ENCODE measurements around the gene CHAC1.
A peak's percentile ranks its signal among the peaks of the same experiment; 100 is the strongest.
"Not testable (repeated sequence)": the region's sequence is repeated elsewhere in the genome, so short reads cannot be mapped to it uniquely, and the experiment has no call there.

The CHAC1 gene

DNA sequence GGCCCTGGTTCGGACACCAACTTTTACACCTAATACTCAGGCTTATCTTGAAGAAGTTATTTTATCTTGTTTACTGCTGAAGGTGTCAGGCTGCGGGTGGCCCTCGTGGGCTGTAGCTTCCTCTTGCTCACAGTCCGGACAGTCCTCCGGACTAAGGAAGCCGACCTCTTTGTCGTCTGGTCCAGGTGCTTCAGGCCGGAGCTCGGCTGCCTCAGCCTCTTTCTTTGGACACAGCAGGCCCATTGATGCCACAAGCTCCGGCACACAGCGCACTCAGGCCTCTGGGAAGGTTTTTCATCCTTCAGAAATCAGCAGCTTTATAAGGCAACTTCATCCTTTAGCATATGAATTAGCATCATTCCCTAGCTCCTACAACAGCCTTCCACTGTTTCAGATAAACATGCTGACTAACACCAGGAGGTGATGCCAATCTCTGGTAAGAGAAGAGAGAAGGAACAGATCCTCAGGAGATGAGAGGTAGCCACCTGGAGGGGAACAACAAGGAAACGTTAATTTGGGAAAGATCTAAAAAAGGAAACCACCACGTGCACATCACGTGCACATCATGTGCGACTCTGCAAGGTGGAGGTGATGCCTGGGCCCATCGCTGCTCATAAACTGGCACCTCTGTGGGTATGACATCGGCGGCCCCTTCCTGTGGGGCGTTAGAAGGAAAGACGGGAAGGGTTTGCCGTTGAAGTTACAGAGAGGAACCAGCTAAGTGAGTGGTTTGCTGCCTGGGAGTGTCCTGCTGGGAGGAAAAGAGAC is 4.4 kb upstream of the CHAC1 start:
- WGBS (ENCODE audit: insufficient coverage, insufficient read length): no CpG with 5 or more reads among the region's 21 CpGs
- Histone ChIP-seq H3K4me3 (ENCODE audit: low read length) (no peak overlapping the region), H3K36me3 (ENCODE audit: control insufficient read depth, insufficient read depth, low read length) (no peaks in the 10 kb centered on the region), H3K27me3 (ENCODE audit: control insufficient read depth, insufficient read depth, low read length) (no peaks in the 10 kb centered on the region), H3K27ac (ENCODE audit: low read length) (no peak overlapping the region), H3K9me3 (ENCODE audit: control insufficient read depth, insufficient read depth, low read length) (no peaks in the 10 kb centered on the region), H3K4me1 (ENCODE audit: control insufficient read depth, insufficient read depth, low read length) (peaks cover 2% of the 10 kb centered on the region)
- no peak for DNase-seq (ENCODE audit: low read depth, low spot score)

DNA sequence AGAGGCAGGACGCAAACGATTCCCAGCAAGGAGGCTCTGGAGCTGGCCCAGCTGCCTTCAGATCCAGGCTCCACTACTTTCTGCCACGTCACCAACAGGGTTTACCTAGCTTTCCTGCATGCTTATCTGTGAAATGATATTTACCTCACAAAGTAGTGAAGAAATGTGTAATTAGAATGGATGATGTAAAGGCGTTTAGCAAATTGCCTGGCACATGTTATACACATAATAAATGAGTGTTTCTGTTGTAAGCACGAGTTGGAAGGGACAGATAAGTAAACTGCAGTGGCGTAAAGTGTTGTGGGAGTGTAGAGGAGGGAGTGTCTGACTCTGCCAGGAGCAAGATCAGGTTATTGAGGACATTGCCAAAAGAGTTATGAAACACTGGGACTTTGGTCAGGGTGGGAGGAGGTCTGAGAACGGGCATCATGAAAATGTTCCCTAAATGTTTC is 3.5 kb upstream of the CHAC1 start:
- H3K36me3 ChIP-seq (ENCODE audit: control insufficient read depth, insufficient read depth, low read length): no peaks in the 10 kb centered on the region
- no peak for DNase-seq (ENCODE audit: low read depth, low spot score)
- peaks cover 7% of the 10 kb centered on the region for H3K4me1 ChIP-seq (ENCODE audit: control insufficient read depth, insufficient read depth, low read length)
- no peak overlapping the region for H3K4me3 ChIP-seq (ENCODE audit: low read length)
- no CpG with 5 or more reads among the region's 7 CpGs for WGBS (ENCODE audit: insufficient coverage, insufficient read length)
- H3K9me3 ChIP-seq (ENCODE audit: control insufficient read depth, insufficient read depth, low read length): no peaks in the 10 kb centered on the region
- no peaks in the 10 kb centered on the region for H3K27me3 ChIP-seq (ENCODE audit: control insufficient read depth, insufficient read depth, low read length)
- H3K27ac ChIP-seq (ENCODE audit: low read length): no peak overlapping the region

DNA sequence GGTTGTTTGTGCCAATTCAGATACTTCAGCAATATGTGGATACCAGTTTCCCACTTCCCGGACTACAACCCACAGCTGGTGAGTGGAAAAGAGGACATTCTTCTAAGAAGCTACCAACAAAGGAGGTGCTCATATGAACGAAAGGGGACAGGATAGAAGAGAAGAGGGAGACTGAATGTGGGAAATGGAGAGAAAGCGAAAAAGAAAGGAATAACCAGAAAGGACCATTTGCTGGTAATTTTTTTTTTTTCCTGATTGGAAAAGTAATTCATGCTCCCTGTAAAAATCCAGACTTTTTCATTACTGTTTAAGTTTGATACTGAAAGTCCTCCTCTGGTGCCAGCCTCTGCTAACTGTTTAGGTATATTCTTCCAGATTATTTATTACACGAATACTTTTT is 1.5 kb upstream of the CHAC1 start:
- no peak overlapping the region for H3K4me3 ChIP-seq (ENCODE audit: low read length)
- H3K27me3 ChIP-seq (ENCODE audit: control insufficient read depth, insufficient read depth, low read length): no peaks in the 10 kb centered on the region
- DNase-seq (ENCODE audit: low read depth, low spot score): no peak
- H3K9me3 ChIP-seq (ENCODE audit: control insufficient read depth, insufficient read depth, low read length): no peaks in the 10 kb centered on the region
- H3K36me3 ChIP-seq (ENCODE audit: control insufficient read depth, insufficient read depth, low read length): peaks cover 17% of the 10 kb centered on the region
- WGBS (ENCODE audit: insufficient coverage, insufficient read length): no CpG with 5 or more reads among the region's 4 CpGs
- H3K4me1 ChIP-seq (ENCODE audit: control insufficient read depth, insufficient read depth, low read length): peaks cover 7% of the 10 kb centered on the region
- no peak overlapping the region for H3K27ac ChIP-seq (ENCODE audit: low read length)

DNA sequence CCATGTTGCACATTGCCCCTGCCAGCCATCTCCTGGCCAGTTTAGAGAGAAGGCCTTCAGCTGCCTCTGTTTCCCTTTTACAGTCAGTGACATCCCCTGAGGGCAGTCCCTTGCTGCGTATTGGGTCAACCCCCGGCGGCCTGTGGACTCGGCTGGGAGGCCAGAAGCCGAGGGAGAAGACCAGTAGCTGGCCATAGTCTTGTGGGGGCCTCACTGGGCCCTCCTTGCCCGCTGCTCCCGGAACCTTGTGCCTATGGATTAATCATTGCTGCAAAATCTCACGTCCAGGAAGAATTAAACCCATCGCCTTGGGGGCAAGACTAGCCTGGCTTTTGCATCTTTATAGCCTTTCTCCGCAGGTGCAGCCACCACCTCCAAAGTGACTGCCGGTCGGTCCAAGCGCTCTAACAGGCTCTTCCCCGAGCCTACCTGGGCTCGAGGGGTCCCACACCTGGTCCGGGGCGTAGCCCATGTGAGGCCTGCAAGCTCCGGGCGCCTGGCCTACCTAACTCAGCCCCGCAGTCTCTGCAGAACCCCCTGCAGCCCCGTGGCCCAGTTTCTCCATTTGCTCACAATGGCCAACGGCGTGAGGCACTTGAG is 870 bp upstream of the CHAC1 start:
- no CpG with 5 or more reads among the region's 23 CpGs for WGBS (ENCODE audit: insufficient coverage, insufficient read length)
- H3K4me3 ChIP-seq (ENCODE audit: low read length): peak overlapping the region; percentile 34; the same call in 1 of the 2 replicates
- H3K27me3 ChIP-seq (ENCODE audit: control insufficient read depth, insufficient read depth, low read length): no peaks in the 10 kb centered on the region
- peaks cover 18% of the 10 kb centered on the region for H3K36me3 ChIP-seq (ENCODE audit: control insufficient read depth, insufficient read depth, low read length)
- no peak overlapping the region for H3K27ac ChIP-seq (ENCODE audit: low read length)
- no peak for DNase-seq (ENCODE audit: low read depth, low spot score)
- H3K9me3 ChIP-seq (ENCODE audit: control insufficient read depth, insufficient read depth, low read length): no peaks in the 10 kb centered on the region
- H3K4me1 ChIP-seq (ENCODE audit: control insufficient read depth, insufficient read depth, low read length): peaks cover 7% of the 10 kb centered on the region

DNA sequence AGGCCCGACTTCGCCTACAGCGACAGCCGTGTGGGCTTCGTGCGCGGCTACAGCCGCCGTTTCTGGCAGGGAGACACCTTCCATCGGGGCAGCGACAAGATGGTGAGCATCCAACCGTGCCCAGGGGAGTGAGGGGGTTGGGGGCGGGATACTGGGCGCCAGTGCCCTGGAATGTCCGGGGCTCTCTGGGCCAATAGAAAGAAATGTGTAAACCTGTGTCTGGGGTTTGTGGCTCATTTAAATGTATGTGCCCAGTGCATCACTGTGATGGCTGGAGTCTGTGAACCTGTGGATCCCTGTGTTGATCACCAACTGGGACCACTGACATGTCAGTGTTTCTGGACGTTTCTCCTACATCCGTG is 423 bp downstream of the CHAC1 start:
- peaks cover 7% of the 10 kb centered on the region for H3K4me1 ChIP-seq (ENCODE audit: control insufficient read depth, insufficient read depth, low read length)
- no peaks in the 10 kb centered on the region for H3K27me3 ChIP-seq (ENCODE audit: control insufficient read depth, insufficient read depth, low read length)
- peaks cover 18% of the 10 kb centered on the region for H3K36me3 ChIP-seq (ENCODE audit: control insufficient read depth, insufficient read depth, low read length)
- H3K9me3 ChIP-seq (ENCODE audit: control insufficient read depth, insufficient read depth, low read length): no peaks in the 10 kb centered on the region
- no peak overlapping the region for H3K27ac ChIP-seq (ENCODE audit: low read length)
- DNase-seq (ENCODE audit: low read depth, low spot score): no peak
- peak overlapping the region; percentile 95 for H3K4me3 ChIP-seq (ENCODE audit: low read length)
- WGBS (ENCODE audit: insufficient coverage, insufficient read length): no CpG with 5 or more reads among the region's 17 CpGs

DNA sequence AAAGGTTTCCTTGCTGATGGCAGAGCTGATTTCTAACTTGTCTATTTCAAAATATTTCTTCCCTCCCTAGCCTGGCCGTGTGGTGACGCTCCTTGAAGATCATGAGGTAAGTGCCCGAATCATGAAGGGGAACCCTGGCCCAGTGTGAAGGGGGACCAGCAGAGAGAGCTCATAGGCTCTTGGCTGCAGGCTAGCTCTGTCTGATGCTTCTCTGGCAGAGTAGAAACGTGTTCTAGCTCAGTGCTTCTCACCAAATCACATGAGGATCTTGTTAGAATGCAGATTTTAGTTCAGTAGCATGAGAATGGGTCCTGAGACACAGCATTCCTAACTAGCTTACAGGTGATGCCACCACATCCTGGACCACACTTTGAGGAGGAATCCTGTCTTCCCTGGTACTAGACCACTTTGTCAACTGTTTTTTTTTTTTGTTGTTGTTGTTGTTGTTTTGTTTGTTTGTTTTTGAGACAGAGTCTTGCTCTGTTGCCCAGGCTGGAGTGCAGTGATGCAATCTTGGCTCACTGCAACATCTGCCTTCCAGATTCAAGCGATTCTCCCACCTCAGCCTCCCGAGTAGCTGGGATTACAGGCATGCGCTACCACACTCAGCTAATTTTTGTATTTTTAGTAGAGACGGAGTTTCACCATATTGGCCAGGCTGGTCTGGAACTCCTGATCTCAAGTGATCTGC is 1.0 kb downstream of the CHAC1 start:
- Histone ChIP-seq H3K36me3 (ENCODE audit: control insufficient read depth, insufficient read depth, low read length) (peaks cover 18% of the 10 kb centered on the region), H3K4me3 (ENCODE audit: low read length) (peak overlapping the region; percentile 95; the same call in 1 of the 2 replicates)
- not testable (repeated sequence) for H3K9me3 ChIP-seq (ENCODE audit: control insufficient read depth, insufficient read depth, low read length); H3K27me3 ChIP-seq (ENCODE audit: control insufficient read depth, insufficient read depth, low read length); DNase-seq (ENCODE audit: low read depth, low spot score); H3K27ac ChIP-seq (ENCODE audit: low read length); H3K4me1 ChIP-seq (ENCODE audit: control insufficient read depth, insufficient read depth, low read length)
- WGBS (ENCODE audit: insufficient coverage, insufficient read length): no CpG with 5 or more reads among the region's 8 CpGs

DNA sequence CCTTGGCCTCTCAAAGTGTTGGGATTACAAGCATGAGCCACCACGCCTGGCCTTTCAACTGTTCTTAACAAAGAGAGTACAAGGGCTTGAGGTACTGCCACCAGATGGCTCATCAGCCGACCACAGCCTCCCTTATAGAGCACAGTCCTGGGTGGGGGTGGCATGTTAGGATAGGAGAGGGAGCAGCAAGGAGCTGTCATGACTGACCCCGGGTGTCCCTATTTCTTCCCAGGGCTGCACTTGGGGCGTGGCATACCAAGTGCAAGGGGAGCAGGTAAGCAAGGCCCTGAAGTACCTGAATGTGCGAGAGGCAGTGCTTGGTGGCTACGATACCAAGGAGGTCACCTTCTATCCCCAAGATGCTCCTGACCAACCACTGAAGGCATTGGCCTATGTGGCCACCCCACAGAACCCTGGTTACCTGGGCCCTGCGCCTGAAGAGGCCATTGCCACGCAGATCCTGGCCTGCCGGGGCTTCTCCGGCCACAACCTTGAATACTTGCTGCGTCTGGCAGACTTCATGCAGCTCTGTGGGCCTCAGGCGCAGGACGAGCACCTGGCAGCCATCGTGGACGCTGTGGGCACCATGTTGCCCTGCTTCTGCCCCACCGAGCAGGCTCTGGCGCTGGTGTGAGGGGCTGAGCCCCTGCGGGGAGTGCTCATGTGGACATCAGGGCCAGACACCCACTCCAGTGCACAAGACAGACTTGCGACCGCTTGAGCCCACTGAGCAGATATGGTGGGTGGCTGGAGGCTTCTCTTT is 2.1 kb downstream of the CHAC1 start:
- Histone ChIP-seq H3K36me3 (ENCODE audit: control insufficient read depth, insufficient read depth, low read length) (peaks cover 18% of the 10 kb centered on the region), H3K27me3 (ENCODE audit: control insufficient read depth, insufficient read depth, low read length) (no peaks in the 10 kb centered on the region), H3K9me3 (ENCODE audit: control insufficient read depth, insufficient read depth, low read length) (no peaks in the 10 kb centered on the region), H3K4me3 (ENCODE audit: low read length) (no peak overlapping the region), H3K27ac (ENCODE audit: low read length) (no peak overlapping the region), H3K4me1 (ENCODE audit: control insufficient read depth, insufficient read depth, low read length) (peaks cover 7% of the 10 kb centered on the region)
- DNase-seq (ENCODE audit: low read depth, low spot score): no peak
- no CpG with 5 or more reads among the region's 20 CpGs for WGBS (ENCODE audit: insufficient coverage, insufficient read length)

DNA sequence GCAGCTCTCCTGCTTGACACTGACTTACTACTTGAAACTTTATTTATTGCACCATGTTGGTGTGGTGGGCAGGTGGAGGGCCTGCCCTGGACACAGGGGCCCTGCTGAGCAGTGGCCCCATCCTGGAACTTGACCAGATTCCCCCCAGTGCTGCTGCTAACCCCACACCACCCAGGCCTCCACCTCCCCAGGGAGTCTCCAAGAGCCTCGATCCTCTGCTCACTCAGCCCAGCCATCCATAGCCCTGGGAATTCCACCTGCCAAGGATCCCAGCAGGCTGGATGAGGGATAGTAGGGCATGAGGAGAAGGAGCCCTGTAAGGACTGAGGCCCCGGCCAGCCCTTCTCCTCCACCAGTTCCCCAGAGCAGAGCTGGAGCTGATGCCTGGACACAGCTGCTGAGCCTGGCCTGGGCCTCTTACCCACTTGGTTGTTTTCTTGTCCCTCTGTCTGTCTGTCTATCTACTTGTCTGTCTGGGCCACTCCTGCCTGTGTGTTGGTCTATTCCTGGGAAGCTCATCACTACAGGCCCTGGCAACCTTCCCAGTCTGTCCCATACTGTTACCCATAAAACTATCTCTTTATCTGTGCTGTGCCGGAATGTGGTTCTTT is 2.8 kb downstream of the CHAC1 start:
- Histone ChIP-seq H3K27ac (ENCODE audit: low read length) (no peak overlapping the region), H3K4me3 (ENCODE audit: low read length) (no peak overlapping the region), H3K36me3 (ENCODE audit: control insufficient read depth, insufficient read depth, low read length) (peaks cover 18% of the 10 kb centered on the region), H3K27me3 (ENCODE audit: control insufficient read depth, insufficient read depth, low read length) (no peaks in the 10 kb centered on the region), H3K9me3 (ENCODE audit: control insufficient read depth, insufficient read depth, low read length) (no peaks in the 10 kb centered on the region), H3K4me1 (ENCODE audit: control insufficient read depth, insufficient read depth, low read length) (peaks cover 7% of the 10 kb centered on the region)
- no peak for DNase-seq (ENCODE audit: low read depth, low spot score)
- WGBS (ENCODE audit: insufficient coverage, insufficient read length): no CpG with 5 or more reads among the region's 3 CpGs

DNA sequence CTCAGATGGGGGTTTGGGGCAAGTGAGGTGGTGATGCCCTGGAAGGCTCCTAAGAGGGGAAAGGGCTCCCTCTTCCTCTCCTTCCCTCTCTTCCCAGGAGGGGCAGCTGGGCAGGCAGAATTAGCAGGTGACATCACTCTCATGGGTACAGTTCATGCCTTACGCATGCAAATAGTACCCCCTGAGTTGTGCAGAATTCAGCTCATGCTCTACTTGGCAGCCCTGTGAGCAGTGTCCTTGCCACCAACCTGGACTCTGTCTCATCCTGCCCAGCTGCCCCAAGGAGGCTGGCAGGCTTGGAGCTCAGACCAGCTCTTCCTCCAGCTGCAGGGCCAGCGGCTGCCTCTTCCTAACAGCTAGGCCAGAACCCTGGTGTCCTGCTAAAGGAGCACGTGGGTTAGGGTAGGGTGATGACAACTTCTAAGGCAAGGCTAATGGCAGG is 3.3 kb downstream of the CHAC1 start:
- WGBS (ENCODE audit: insufficient coverage, insufficient read length): no CpG with 5 or more reads among the region's 3 CpGs

More for the DNA sequence above, 3.3 kb downstream of the CHAC1 start:
- H3K27ac ChIP-seq (ENCODE audit: low read length): no peak overlapping the region
- DNase-seq (ENCODE audit: low read depth, low spot score): no peak
- peaks cover 18% of the 10 kb centered on the region for H3K36me3 ChIP-seq (ENCODE audit: control insufficient read depth, insufficient read depth, low read length)
- peaks cover 7% of the 10 kb centered on the region for H3K4me1 ChIP-seq (ENCODE audit: control insufficient read depth, insufficient read depth, low read length)
- H3K9me3 ChIP-seq (ENCODE audit: control insufficient read depth, insufficient read depth, low read length): no peaks in the 10 kb centered on the region
- H3K27me3 ChIP-seq (ENCODE audit: control insufficient read depth, insufficient read depth, low read length): no peaks in the 10 kb centered on the region
- H3K4me3 ChIP-seq (ENCODE audit: low read length): 0 out of 2 replicates have a peak overlapping the region, but pooled peaks have one; percentile 8
